Endodermal cell (in vitro differentiated cells): Measurements from ENCODE around the gene RPN1. TPM values are rescaled to one million over a fixed set of nuclear protein-coding genes. Genes with fewer than 3 reads are reported as not detected.

Source experiments
- DNase-seq: peaks from one replicate; pipeline ENCODE4 v3.0.0-alpha.2; 2017
- H3K27ac ChIP-seq: 2 replicates; pipeline ENCODE4 v1.5.1; 2013; ENCODE audit warnings: mild to moderate bottlenecking, low read depth, low read length, moderate library complexity
- H3K27me3 ChIP-seq: 2 replicates; pipeline ENCODE4 v1.6.1; 2013; ENCODE audit warnings: mild to moderate bottlenecking, low read length, moderate library complexity; ENCODE audit not compliant: insufficient read depth, control insufficient read depth, poor library complexity, severe bottlenecking
- H3K36me3 ChIP-seq: 2 replicates; pipeline ENCODE4 v1.7.0; 2013; ENCODE audit warnings: mild to moderate bottlenecking, low read length, moderate library complexity; ENCODE audit not compliant: control insufficient read depth, insufficient read depth
- H3K4me1 ChIP-seq: one replicate; pipeline ENCODE4 v1.7.0; 2013; ENCODE audit warnings: low read length; ENCODE audit not compliant: control insufficient read depth, insufficient read depth
- H3K4me3 ChIP-seq: 2 replicates; pipeline ENCODE4 v1.5.1; 2013; ENCODE audit warnings: mild to moderate bottlenecking, low read length, moderate library complexity
- H3K9ac ChIP-seq: 2 replicates; pipeline ENCODE4 v1.6.1; 2013; ENCODE audit warnings: mild to moderate bottlenecking, low read length, moderate library complexity; ENCODE audit not compliant: poor library complexity, severe bottlenecking; ENCODE audit errors: extremely low read depth
- H3K9me3 ChIP-seq: 2 replicates; pipeline ENCODE4 v1.6.1; 2013; ENCODE audit warnings: mild to moderate bottlenecking, low read length, moderate library complexity; ENCODE audit not compliant: control insufficient read depth
- H3K27ac Mint-ChIP-seq: 2 replicates; pipeline ENCODE4 v1.8.0; 2020; ENCODE audit warnings: mixed read lengths
- H3K27me3 Mint-ChIP-seq: 2 replicates; pipeline ENCODE4 v1.8.0; 2021; ENCODE audit warnings: mild to moderate bottlenecking, mixed read lengths; ENCODE audit not compliant: insufficient read depth
- H3K36me3 Mint-ChIP-seq: 2 replicates; pipeline ENCODE4 v1.8.0; 2020; ENCODE audit warnings: low read depth, mixed read lengths
- H3K4me1 Mint-ChIP-seq: 2 replicates; pipeline ENCODE4 v1.8.0; 2020; ENCODE audit warnings: mixed read lengths
- H3K4me3 Mint-ChIP-seq: 2 replicates; pipeline ENCODE4 v1.8.0; 2020; ENCODE audit warnings: mild to moderate bottlenecking, moderate library complexity, mixed read lengths
- H3K9me3 Mint-ChIP-seq: 2 replicates; pipeline ENCODE4 v1.8.0; 2020; ENCODE audit warnings: mild to moderate bottlenecking, mixed read lengths
- CTCF ChIP-seq: fragments of 200-600 bp; sonication (generic); conservative IDR thresholded peaks from 2 replicates; pipeline ENCODE4 v1.5.0; 2021; ENCODE audit warnings: antibody characterized with exemption, mild to moderate bottlenecking
- WGBS, 2 experiments: methylation state at CpG; one replicate each; pipeline versions ENCODE4 v1.1.5 to v1.1.7; 2013; ENCODE audit warnings: missing lambda C conversion rate in 2 of 2, mixed read lengths in 1 of 2; ENCODE audit not compliant: insufficient coverage in 1 of 2, insufficient read length in 1 of 2; 5-methylcytosine and 5-hydroxymethylcytosine counted together
- total RNA-seq, 2 donors: library from RNA; stranded (reverse); fragmentation: NEBNext Ultra II Directional in 1 of 2; extraction: Animal tissue kit (Norgen Biotek cat#: 25700) in 1 of 2; gene quantifications; 2 replicates in 1 of 2; 3 replicates in 1 of 2; pipeline ENCODE4 v1.2.1, GENCODE V29; 2021

RPN1 gene
- total RNA-seq, 2 donors from 2014 or later: 197 to 210 TPM

- WGBS, 2 experiments: 92 to 94% methylated on average over 6 to 10 of the region's 10 CpGs
- H3K36me3 Mint-ChIP-seq: no peaks in the 10 kb centered on the region
- no peak overlapping the region for H3K9ac ChIP-seq
Observed at GRCh38 chr3:128674161-128674784, 23.7 kb upstream of the RPN1 start.

GRCh38 chr3:128667641-128668040 is 17.0 kb upstream of the RPN1 start:
- no peak for DNase-seq
- Mint-ChIP-seq H3K4me1 (peaks cover 3% of the 10 kb centered on the region), H3K9me3 (peaks cover 13% of the 10 kb centered on the region), H3K27me3 (peaks cover 43% of the 10 kb centered on the region), H3K4me3 (no peak overlapping the region), H3K27ac (no peak overlapping the region), H3K36me3 (peaks cover under 1% of the 10 kb centered on the region)
- no peaks in the 10 kb centered on the region for H3K27me3 ChIP-seq
- no peak overlapping the region for H3K4me3 ChIP-seq
- no peaks in the 10 kb centered on the region for H3K36me3 ChIP-seq
- H3K9ac ChIP-seq: no peak overlapping the region
- no peaks in the 10 kb centered on the region for H3K9me3 ChIP-seq
- H3K27ac ChIP-seq: no peak overlapping the region
- no peak for TF ChIP-seq CTCF
- no peaks in the 10 kb centered on the region for H3K4me1 ChIP-seq
- WGBS, 2 experiments: 89 to 100% methylated on average over 1 to 3 of the region's 3 CpGs

More at GRCh38 chr3:128674161-128674784, 23.7 kb upstream of the RPN1 start:
- Histone ChIP-seq H3K4me3 (no peak overlapping the region), H3K27ac (no peak overlapping the region), H3K27me3 (no peaks in the 10 kb centered on the region), H3K4me1 (peaks cover 4% of the 10 kb centered on the region), H3K36me3 (no peaks in the 10 kb centered on the region), H3K9me3 (no peaks in the 10 kb centered on the region)
- Mint-ChIP-seq H3K4me3 (no peak overlapping the region), H3K27me3 (peaks cover 61% of the 10 kb centered on the region), H3K4me1 (peaks cover 6% of the 10 kb centered on the region), H3K27ac (no peak overlapping the region), H3K9me3 (no peaks in the 10 kb centered on the region)
- no peak for DNase-seq
- TF ChIP-seq CTCF: no peak

- no peak for DNase-seq
- Histone ChIP-seq H3K4me3 (no peak overlapping the region), H3K27me3 (no peaks in the 10 kb centered on the region), H3K9ac (no peak overlapping the region), H3K9me3 (peaks cover 15% of the 10 kb centered on the region), H3K27ac (no peak overlapping the region), H3K4me1 (no peaks in the 10 kb centered on the region), H3K36me3 (no peaks in the 10 kb centered on the region)
- no peak overlapping the region for H3K27ac Mint-ChIP-seq
- no peak for TF ChIP-seq CTCF
- peaks cover 28% of the 10 kb centered on the region for H3K27me3 Mint-ChIP-seq
- H3K9me3 Mint-ChIP-seq: peaks cover 32% of the 10 kb centered on the region
- peaks cover 2% of the 10 kb centered on the region for H3K36me3 Mint-ChIP-seq
- H3K4me3 Mint-ChIP-seq: no peak overlapping the region
- peaks cover 3% of the 10 kb centered on the region for H3K4me1 Mint-ChIP-seq
- WGBS, 2 experiments: 88 to 91% methylated on average over 4 to 11 of the region's 11 CpGs
Observed at GRCh38 chr3:128665362-128666021, 14.9 kb upstream of the RPN1 start.
